ENCODE results near the gene RNU4-1.
A peak's percentile ranks its signal among the peaks of the same experiment; 100 is the strongest.

The RNU4-1 gene

GRCh38 chr12:120257041-120257821, 35.8 kb downstream of the RNU4-1 start (continued):
- TF ChIP-seq ZNF398 (tag by site-specific recombination; IDR thresholded peaks at IDR 0.05) (no peak), ZNF561 (tag by site-specific recombination; IDR thresholded peaks at IDR 0.05; ENCODE audit: borderline replicate concordance) (no peak), BCL6B (tag by site-specific recombination; IDR thresholded peaks at IDR 0.05) (no peak), ZNF600 (tag by site-specific recombination; IDR thresholded peaks at IDR 0.05) (0 out of 2 replicates have a peak, but pooled peaks have one; percentile 26), TCF7L2 (IDR thresholded peaks at IDR 0.05; ENCODE audit: borderline replicate concordance, low read depth, low read length) (no peak), ZNF571 (tag by site-specific recombination; IDR thresholded peaks at IDR 0.05) (no peak), GLI2 (tag by site-specific recombination; IDR thresholded peaks at IDR 0.05; ENCODE audit: borderline replicate concordance, low read depth) (no peak), ZNF623 (tag by site-specific recombination; IDR thresholded peaks at IDR 0.05) (no peak), ZNF530 (tag by site-specific recombination; IDR thresholded peaks at IDR 0.05; ENCODE audit: low read depth) (no peak), CTCF (tag by site-specific recombination; IDR thresholded peaks at IDR 0.05) (0 out of 2 replicates have a peak, but pooled peaks have one; percentile 11), ZNF560 (tag by site-specific recombination; IDR thresholded peaks at IDR 0.05; ENCODE audit: borderline replicate concordance) (no peak), REPIN1 (tag by site-specific recombination; IDR thresholded peaks at IDR 0.05; ENCODE audit: low read depth) (no peak), BCL11A (tag by site-specific recombination; IDR thresholded peaks at IDR 0.05; ENCODE audit: low read depth) (no peak), ZNF670 (tag by site-specific recombination; IDR thresholded peaks at IDR 0.05; ENCODE audit: low read depth) (no peak), ZIC2 (tag by site-specific recombination; IDR thresholded peaks at IDR 0.05) (peak; percentile 80), ZNF585B (tag by site-specific recombination; IDR thresholded peaks at IDR 0.05) (no peak), ZNF146 (tag by site-specific recombination; IDR thresholded peaks at IDR 0.05) (no peak), ZNF692 (tag by site-specific recombination; IDR thresholded peaks at IDR 0.05) (0 out of 2 replicates have a peak, but pooled peaks have one; percentile 18), ZNF223 (tag by site-specific recombination; IDR thresholded peaks at IDR 0.05) (no peak), TSHZ1 (tag by site-specific recombination; IDR thresholded peaks at IDR 0.05; ENCODE audit: borderline replicate concordance) (no peak), ZNF266 (tag by site-specific recombination; IDR thresholded peaks at IDR 0.05; ENCODE audit: low read depth) (no peak), ZNF19 (tag by site-specific recombination; IDR thresholded peaks at IDR 0.05; ENCODE audit: low read depth) (no peak), ZNF18 (tag by site-specific recombination; IDR thresholded peaks at IDR 0.05) (no peak), AEBP2 (tag by site-specific recombination; IDR thresholded peaks at IDR 0.05; ENCODE audit: borderline replicate concordance) (no peak), ZNF23 (tag by site-specific recombination; IDR thresholded peaks at IDR 0.05; ENCODE audit: borderline replicate concordance) (no peak), ZNF768 (tag by site-specific recombination; IDR thresholded peaks at IDR 0.05) (no peak)
